Smooth muscle cell (in vitro differentiated cells): Measurements from ENCODE around the gene KCTD16. TPM values are rescaled to one million over a fixed set of nuclear protein-coding genes. Genes with fewer than 3 reads are reported as not detected.

Source experiments
- DNase-seq: peaks from one replicate; lab custom pipeline; 2025; ENCODE audit not compliant: unreplicated experiment; lab: John Stamatoyannopoulos, UW
- H2AFZ ChIP-seq: fragments of 200-600 bp; sonication (generic); 2 replicates; pipeline ENCODE4 v1.6.0; 2016; ENCODE audit warnings: antibody characterized with exemption, low read depth, mild to moderate bottlenecking
- H3F3A ChIP-seq: fragments of 200-600 bp; sonication (generic); 2 replicates; pipeline ENCODE4 v1.6.0; 2017; ENCODE audit warnings: antibody characterized with exemption, low read depth
- H3K27ac ChIP-seq: fragments of 200-600 bp; sonication (generic); 2 replicates; pipeline ENCODE4 v1.5.1; 2016; ENCODE audit warnings: low read depth, mild to moderate bottlenecking
- H3K27me3 ChIP-seq: fragments of 200-600 bp; sonication (generic); 2 replicates; pipeline ENCODE4 v1.6.1; 2016; ENCODE audit warnings: low read depth, mild to moderate bottlenecking
- H3K36me3 ChIP-seq: fragments of 200-600 bp; sonication (generic); 2 replicates; pipeline ENCODE4 v1.5.1; 2016; ENCODE audit warnings: low read depth
- H3K4me1 ChIP-seq: fragments of 200-600 bp; sonication (generic); 2 replicates; pipeline ENCODE4 v1.5.1; 2016; ENCODE audit warnings: low read depth
- H3K4me2 ChIP-seq: fragments of 200-600 bp; sonication (generic); 2 replicates; pipeline ENCODE4 v1.6.0; 2016; ENCODE audit warnings: mild to moderate bottlenecking
- H3K4me3 ChIP-seq: fragments of 200-600 bp; sonication (generic); 2 replicates; pipeline ENCODE4 v1.5.1; 2016; ENCODE audit warnings: mild to moderate bottlenecking
- H3K79me2 ChIP-seq: fragments of 200-600 bp; sonication (generic); 2 replicates; pipeline ENCODE4 v1.6.0; 2016; ENCODE audit warnings: low read depth, mild to moderate bottlenecking
- H3K9ac ChIP-seq: fragments of 200-600 bp; sonication (generic); 2 replicates; pipeline ENCODE4 v1.6.0; 2016; ENCODE audit warnings: low read depth
- H3K9me3 ChIP-seq: fragments of 200-600 bp; sonication (generic); replicated peaks from 2 replicates; pipeline ENCODE4 v1.5.1; 2016; ENCODE audit warnings: low read depth
- H4K20me1 ChIP-seq: fragments of 200-600 bp; sonication (generic); 2 replicates; pipeline ENCODE4 v1.6.0; 2016; ENCODE audit warnings: low read depth
- WGBS: methylation state at CpG from one replicate; pipeline ENCODE4 v1.1.7; 2016; ENCODE audit warnings: low lambda C conversion rate; 5-methylcytosine and 5-hydroxymethylcytosine counted together
- polyA plus RNA-seq: library from polyadenylated mRNA; unstranded; fragments of >200 nt; fragmentation: Nextera tagmentation; extraction: Ambion mirVana; gene quantifications from 2 replicates; pipeline ENCODE4 v1.2.1, GENCODE V29; 2016
- total RNA-seq: library from RNA; depleted of rRNA; stranded (reverse); fragments of >200 nt; gene quantifications from 2 replicates; pipeline ENCODE4 v1.2.3, GENCODE V29; 2014
- TF ChIP-seq, protein P1 (sequence below): fragments of 200-600 bp; sonication (generic); IDR thresholded peaks from 2 replicates; pipeline ENCODE4 v1.5.1; 2017; ENCODE audit warnings: borderline replicate concordance, mild to moderate bottlenecking, antibody characterized with exemption; ENCODE audit not compliant: insufficient read depth, poor library complexity, severe bottlenecking

KCTD16 gene
- total and polyA plus RNA-seq, 2 experiments from 2014 or later = 1.6 to 11.1 TPM

DNA sequence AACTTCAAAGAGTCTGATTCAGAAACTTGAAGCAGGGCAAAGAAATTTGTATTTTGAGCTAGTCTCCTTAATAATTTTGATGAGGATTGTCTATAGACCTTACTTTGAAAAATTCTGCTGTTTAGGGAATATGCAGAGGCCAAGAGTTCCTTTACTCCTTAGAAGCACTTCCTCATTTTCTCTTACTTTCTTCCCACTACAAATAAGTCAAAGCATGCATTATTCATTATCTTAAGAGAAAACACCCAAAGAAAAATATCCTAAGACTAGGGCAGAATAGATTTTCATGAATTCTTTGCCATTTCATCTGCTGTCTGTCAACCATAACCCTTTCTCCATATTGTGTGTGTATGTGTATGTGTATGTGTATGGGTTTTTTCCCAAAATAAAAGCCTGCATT is 307.9 kb downstream of the KCTD16 start:
- Histone ChIP-seq H3K4me3 (no peak overlapping the region), H2AFZ (no peak overlapping the region), H3K9ac (no peak overlapping the region), H3F3A (peaks cover under 1% of the 10 kb centered on the region), H3K27me3 (no peaks in the 10 kb centered on the region), H3K79me2 (no peaks in the 10 kb centered on the region), H3K4me1 (peaks cover 27% of the 10 kb centered on the region), H4K20me1 (no peaks in the 10 kb centered on the region), H3K9me3 (no peaks in the 10 kb centered on the region), H3K27ac (no peak overlapping the region), H3K36me3 (no peaks in the 10 kb centered on the region), H3K4me2 (no peak overlapping the region)
- TF ChIP-seq, protein P1, sequence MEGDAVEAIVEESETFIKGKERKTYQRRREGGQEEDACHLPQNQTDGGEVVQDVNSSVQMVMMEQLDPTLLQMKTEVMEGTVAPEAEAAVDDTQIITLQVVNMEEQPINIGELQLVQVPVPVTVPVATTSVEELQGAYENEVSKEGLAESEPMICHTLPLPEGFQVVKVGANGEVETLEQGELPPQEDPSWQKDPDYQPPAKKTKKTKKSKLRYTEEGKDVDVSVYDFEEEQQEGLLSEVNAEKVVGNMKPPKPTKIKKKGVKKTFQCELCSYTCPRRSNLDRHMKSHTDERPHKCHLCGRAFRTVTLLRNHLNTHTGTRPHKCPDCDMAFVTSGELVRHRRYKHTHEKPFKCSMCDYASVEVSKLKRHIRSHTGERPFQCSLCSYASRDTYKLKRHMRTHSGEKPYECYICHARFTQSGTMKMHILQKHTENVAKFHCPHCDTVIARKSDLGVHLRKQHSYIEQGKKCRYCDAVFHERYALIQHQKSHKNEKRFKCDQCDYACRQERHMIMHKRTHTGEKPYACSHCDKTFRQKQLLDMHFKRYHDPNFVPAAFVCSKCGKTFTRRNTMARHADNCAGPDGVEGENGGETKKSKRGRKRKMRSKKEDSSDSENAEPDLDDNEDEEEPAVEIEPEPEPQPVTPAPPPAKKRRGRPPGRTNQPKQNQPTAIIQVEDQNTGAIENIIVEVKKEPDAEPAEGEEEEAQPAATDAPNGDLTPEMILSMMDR = no peak
- no peak for DNase-seq

- Histone ChIP-seq H3F3A (peaks cover 6% of the 10 kb centered on the region), H3K79me2 (no peaks in the 10 kb centered on the region), H3K9me3 (no peaks in the 10 kb centered on the region), H2AFZ (no peak overlapping the region), H3K36me3 (no peaks in the 10 kb centered on the region), H4K20me1 (no peaks in the 10 kb centered on the region), H3K27ac (peak overlapping the region; percentile 66), H3K4me3 (no peak overlapping the region), H3K9ac (no peak overlapping the region), H3K4me1 (peaks cover 32% of the 10 kb centered on the region), H3K4me2 (peak overlapping the region; percentile 69), H3K27me3 (no peaks in the 10 kb centered on the region)
- TF ChIP-seq, protein P1 = no peak
- DNase-seq = no peak
Measured at GRCh38 chr5:144481861-144482260, 311.2 kb downstream of the KCTD16 start.

- peak overlapping the region; percentile 23 for H3K9ac ChIP-seq
- H3F3A ChIP-seq = peaks cover 6% of the 10 kb centered on the region
- no peak overlapping the region for H3K4me3 ChIP-seq
- no peak for DNase-seq
- H3K27ac ChIP-seq = peak overlapping the region; percentile 84
- TF ChIP-seq, protein P1 = no peak
- peaks cover 32% of the 10 kb centered on the region for H3K4me1 ChIP-seq
- H4K20me1 ChIP-seq = no peaks in the 10 kb centered on the region
- H3K36me3 ChIP-seq = no peaks in the 10 kb centered on the region
- no peaks in the 10 kb centered on the region for H3K9me3 ChIP-seq
- no peaks in the 10 kb centered on the region for H3K79me2 ChIP-seq
- no peak overlapping the region for H2AFZ ChIP-seq
- no peaks in the 10 kb centered on the region for H3K27me3 ChIP-seq
- 32% methylated on average over 9 of the region's 9 CpGs for WGBS
- peak overlapping the region; percentile 79 for H3K4me2 ChIP-seq
Measured at GRCh38 chr5:144484124-144484897, 313.6 kb downstream of the KCTD16 start.

DNA sequence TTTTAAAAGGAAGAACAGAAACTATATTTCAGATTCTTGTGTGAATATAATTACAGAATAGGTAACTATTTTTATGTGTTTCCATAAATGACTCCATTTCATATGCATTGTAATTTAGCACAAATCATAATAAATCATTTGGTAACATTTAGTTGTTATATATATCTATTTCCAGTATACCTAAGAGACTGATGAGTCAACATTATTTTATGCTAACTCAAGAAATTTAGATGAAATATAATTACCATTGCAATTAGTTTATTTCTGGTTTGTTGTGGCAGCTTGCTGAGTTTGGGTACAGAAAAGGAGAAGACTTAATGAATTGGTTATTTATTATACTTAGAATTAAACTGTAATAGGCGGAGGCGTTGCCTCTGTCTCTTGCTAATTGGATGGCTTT is 314.9 kb downstream of the KCTD16 start:
- H3F3A ChIP-seq = peaks cover 6% of the 10 kb centered on the region
- H3K4me2 ChIP-seq = no peak overlapping the region
- WGBS = 98% methylated on average over 2 of the region's 2 CpGs
- no peaks in the 10 kb centered on the region for H3K79me2 ChIP-seq
- no peak for DNase-seq
- no peak overlapping the region for H3K4me3 ChIP-seq
- H3K4me1 ChIP-seq = peaks cover 25% of the 10 kb centered on the region
- H3K27me3 ChIP-seq = no peaks in the 10 kb centered on the region
- H3K27ac ChIP-seq = no peak overlapping the region
- H2AFZ ChIP-seq = no peak overlapping the region
- H3K9me3 ChIP-seq = no peaks in the 10 kb centered on the region
- H3K9ac ChIP-seq = no peak overlapping the region
- TF ChIP-seq, protein P1 = no peak
- no peaks in the 10 kb centered on the region for H4K20me1 ChIP-seq
- no peaks in the 10 kb centered on the region for H3K36me3 ChIP-seq
